NCI-H748 treated with DMSO at 0.1 percent for 48 hours (cell line): Measurements from ENCODE around the gene TARDBP.
"Not testable (repeated sequence)": the region's sequence is repeated elsewhere in the genome, so short reads cannot be mapped to it uniquely, and the experiment has no call there.

Source experiments
- DNase-seq: peaks from one replicate; lab custom pipeline; 2025; lab: John Stamatoyannopoulos, UW

The TARDBP gene

DNA sequence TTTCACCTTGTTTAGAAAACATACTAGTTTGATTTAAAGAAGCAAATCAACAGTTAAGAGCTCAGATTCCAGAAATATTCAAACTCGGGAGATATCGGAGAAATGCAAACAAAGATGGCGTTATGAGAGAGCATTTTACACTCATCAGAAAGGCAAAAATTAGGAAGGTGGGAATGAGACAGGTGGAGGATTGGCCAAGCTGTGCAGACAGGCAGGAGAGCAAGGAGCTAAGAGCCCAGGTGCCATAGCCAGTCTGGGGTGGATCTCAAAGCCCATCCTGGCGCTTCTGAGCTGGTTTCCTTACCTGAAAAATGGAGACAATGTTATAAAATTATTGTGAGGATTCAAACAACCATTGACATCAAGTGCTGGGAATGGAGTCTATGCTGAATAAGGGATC is 19.6 kb upstream of the TARDBP start:
- DNase-seq, result no peak

DNA sequence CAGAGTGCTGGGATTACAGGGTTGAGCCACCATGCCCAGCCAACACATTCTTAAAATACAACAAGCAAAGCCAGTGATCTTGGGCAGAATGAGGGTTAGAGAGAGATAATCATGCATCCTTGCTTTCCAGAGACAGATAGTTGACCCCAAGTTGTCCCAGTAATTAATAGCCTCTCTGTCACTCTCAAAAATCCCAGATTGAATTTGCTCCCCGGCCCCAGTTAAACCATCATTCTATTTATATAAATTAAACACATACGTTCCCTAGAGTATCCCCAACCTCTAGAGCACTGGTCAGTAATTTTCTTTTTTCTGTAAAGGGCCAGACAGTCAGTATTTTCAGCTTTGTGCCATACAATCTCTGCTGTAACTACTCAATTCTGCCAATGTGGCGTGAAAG is 16.4 kb upstream of the TARDBP start:
- no peak for DNase-seq

DNA sequence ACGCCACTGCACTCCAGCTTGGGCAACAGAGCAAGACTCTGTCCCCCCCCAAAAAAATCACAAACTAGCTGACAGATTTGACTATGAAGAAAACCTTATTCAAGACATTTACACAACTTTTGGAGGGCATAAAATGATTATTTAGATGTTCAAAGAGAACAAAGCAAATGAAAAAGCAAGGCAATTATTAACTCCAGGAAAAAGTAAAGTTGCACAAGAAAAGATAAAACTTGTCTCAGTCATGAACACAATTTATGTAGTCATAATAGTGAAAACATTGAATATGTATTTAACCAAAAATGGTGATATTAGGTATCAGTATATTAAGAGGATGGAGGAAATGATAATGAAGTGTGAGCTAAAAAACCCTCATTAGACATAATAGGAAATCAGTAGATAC is 11.9 kb upstream of the TARDBP start:
- no peak for DNase-seq

DNA sequence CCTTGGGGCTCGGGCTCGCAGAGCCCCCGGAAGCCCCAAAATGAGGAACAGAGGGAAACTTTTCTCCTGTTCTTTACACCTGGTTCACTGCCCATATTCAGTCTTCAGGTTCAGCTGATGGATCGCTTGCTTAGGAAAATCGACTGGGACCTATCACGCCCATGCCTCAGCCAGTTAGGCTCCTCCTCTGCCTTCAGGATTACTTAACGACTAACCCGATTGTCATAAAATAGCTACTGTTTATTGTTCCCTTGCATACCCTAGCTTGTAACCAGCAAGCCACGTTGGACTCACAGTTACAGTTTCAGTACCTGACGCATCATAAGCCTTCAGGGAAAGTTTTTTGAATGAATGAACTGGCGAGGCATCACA is 692 bp downstream of the TARDBP start:
- no peak for DNase-seq

DNA sequence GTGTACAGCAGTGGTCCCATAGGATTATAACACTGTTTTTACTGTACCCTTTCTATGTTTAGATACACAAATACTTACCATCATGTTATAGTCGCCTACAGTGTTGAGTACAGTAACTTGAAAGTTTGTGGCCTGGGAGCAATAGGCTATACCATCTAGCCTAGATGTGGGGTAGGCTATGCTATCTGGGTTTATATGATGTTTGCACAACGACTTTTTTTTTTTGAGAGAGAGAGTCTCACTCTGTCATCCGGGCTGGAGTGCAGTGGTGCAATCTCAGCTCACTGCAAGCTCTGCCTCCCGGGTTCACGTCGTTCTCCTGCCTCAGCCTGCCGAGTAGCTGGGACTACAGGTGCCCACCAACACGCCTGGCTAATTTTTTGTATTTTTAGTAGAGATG is 6.9 kb downstream of the TARDBP start:
- not testable (repeated sequence) for DNase-seq

DNA sequence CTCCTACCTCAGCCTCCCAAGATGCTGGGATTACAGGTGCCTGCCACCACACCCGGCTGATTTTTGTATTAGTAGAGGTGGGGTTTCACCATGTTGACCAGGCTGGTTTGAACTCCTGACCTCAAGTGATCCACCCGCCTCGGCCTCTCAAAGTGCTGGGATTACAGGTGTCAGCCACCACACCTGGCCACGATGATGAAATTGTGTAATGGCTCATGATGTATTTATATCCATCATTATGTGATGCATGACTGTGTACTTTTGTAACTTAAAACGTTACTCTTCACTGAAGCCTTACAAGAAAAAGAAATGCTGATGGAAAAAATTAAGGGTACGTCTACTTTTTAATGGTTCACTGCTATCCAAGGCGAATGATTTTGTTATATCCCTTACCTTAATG is 7.5 kb downstream of the TARDBP start:
- DNase-seq, result no peak

DNA sequence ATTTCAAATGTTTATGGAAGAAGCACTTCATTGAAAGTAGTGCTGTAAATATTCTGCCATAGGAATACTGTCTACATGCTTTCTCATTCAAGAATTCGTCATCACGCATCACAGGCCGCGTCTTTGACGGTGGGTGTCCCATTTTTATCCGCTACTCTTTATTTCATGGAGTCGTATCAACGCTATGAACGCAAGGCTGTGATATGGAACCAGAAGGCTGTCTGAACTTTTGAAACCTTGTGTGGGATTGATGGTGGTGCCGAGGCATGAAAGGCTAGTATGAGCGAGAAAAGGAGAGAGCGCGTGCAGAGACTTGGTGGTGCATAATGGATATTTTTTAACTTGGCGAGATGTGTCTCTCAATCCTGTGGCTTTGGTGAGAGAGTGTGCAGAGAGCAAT is 10.7 kb downstream of the TARDBP start:
- no peak for DNase-seq

DNA sequence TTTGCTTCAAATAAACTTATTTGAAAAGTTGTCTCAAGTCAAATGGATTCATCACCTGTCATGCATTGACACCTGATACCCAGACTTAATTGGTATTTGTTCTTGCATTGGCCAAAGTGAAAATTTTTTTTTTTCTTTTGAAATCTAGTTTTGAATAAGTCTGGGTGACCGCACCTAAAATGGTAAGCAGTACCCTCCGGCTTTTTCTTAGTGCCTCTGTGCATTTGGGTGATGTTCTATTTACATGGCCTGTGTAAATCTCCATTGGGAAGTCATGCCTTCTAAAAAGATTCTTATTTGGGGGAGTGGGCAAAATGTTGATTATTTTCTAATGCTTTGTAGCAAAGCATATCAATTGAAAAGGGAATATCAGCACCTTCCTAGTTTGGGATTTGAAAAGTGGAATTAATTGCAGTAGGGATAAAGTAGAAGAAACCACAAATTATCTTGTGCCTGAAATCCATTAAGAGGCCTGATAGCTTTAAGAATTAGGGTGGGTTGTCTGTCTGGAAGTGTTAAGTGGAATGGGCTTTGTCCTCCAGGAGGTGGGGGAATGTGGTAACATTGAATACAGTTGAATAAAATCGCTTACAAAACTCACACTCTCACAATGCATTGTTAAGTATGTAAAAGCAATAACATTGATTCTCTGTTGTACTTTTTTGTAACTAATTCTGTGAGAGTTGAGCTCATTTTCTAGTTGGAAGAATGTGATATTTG is 11.9 kb downstream of the TARDBP start:
- DNase-seq, result no peak

DNA sequence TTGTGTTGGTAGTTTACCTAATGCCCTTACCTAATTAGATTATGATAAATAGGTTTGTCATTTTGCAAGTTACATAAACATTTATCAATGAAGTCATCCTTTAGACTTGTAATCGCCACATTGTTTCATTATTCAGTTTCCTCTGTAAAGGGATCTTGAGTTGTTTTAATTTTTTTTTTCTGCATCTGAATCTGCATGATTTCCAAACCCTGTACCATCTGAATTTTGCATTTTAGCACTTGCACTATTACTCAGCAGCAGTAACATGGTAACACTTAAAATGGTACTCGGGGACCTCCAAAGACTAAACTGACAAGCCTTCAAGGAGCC is 12.4 kb downstream of the TARDBP start:
- no peak for DNase-seq

DNA sequence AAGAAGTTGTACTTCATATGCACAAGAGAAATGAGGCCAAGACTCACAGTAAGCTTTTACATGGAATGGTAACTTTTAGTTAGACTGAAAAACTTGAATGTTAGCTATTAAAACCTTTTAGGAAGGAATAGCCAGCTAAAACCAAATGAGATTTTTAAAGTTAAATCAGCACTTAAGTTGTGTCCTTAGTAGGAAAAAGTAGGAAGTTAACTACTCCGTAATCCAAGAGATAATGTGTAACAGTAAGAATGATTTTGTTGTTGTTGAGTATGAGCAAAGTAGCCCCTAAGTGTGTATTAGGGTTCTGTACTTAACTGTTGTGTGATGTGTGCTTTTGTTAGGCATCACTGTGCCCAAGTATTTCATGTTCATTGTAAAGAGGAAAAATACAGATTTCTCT is 13.2 kb downstream of the TARDBP start:
- DNase-seq, result no peak

DNA sequence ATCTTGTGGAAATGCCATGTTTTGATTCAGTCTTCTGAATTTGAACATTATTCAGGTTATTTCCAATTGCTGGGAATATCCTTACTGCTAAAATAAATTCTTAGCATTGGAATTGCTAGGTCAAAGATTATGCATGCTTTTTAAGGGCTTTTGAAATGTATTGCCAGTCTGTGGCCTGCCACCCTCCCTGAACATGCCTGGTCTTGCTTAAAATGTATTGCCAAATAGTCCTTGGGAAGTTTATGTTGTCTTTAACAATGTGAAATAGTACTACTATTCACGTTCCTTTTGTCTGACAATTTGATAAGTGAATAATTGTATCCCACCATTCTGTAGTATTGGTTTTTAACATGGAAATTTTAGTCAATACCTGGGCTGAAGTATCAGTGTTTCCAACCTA is 13.6 kb downstream of the TARDBP start:
- DNase-seq, result no peak

DNA sequence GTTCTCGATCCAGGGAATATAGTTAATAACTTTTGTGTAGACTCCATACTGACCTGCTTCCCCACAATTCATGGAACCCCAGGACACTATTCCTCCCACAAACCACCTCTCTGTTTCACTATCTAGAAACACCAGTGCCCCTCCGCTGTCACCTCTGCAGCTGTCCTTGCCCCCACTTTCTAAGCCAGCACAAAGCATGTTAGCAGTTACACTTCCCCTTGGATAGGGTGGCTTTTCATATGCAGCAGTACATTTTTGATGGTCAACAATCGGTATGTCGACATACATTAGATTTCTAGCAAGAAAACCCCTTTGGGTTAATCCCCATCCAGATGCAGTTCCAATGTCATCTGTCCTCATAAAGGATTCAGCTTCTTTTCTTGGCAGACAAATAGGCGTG is 14.4 kb downstream of the TARDBP start:
- no peak for DNase-seq

DNA sequence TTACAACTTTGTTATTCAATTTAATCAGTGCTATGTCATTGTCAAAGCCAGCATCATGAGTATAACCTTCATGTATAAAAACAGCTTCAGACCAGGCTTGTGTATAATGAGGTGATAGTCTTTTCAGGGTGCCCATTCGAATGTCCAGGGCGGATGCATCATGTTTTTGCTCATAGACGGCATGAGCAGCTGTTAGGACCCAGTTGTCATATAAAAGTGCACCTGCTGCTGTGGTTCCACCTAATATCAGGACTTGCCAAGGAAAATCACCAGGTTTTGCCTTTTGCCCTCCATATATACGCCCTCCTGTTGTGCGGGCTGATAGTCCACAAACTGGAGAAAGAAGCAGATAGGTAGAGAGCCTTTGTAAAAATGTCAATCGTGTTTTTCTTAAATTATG is 14.9 kb downstream of the TARDBP start:
- no peak for DNase-seq

DNA sequence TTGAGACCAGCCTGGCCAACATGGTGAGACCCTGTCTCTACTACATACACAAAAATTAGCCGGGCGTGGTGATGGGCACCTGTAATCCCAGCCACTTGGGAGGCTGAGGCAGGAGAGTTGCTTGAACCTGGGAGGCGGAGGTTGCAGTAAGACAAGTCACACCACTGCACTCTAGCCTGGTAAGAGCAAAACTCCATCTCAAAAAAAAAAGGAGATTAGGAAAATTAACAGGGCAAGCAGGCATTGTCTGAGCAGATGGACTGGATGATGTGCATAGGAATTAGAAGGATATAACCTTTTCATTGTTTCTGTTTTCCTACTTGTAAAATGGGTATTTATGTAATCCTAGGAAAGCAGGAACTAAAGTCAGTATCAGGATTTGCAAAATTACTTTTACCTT is 15.6 kb downstream of the TARDBP start:
- no peak for DNase-seq

DNA sequence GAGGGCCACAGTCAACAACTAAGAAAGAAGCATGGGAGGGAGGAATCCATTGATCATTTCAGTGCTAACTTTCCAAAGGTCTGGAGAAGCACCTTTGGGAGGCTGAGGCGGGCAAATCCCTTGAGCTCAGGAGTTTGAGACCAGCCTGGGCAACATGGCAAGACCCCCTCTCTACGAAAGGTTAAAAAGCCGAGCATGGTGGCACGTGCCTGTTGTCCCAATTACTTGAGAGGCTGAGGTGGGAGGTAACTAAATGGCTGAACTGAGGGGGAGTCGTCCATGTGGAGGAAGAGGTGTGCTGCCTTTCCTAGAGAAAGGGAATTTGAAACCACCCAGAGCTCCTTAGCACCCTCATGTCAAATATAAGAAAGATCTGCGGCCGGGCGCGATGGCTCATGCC is 18.4 kb downstream of the TARDBP start:
- DNase-seq, result no peak

DNA sequence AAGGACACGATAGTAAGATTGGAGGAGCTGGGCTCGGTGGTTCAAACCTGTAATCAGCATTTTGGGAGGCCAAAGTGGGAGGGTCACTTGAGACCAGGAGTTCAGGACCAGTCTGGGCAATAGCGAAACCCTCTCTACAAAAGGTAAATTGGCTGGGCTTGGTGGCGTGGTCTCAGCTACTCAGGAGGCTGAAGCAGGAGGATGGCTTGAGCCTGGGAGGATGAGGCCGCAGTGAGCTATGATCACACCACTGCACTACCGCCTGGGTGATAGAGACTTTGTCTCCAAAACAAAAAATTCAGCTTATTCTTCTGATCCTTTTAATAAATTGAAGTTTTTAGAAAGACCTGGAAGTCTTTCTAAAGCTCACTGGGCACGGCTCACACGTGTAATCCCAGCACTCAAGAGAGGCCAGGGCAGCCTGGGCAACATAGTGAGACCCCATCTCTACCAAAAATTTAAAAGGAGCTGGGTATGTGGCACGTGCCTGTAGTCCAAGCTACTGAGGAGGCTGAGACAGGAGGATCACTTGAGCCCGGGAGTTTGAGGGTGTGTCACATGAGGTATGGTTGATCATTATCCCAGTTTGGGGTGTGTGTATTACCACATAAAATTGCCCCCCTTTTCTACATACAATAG is 19.3 kb downstream of the TARDBP start:
- no peak for DNase-seq

DNA sequence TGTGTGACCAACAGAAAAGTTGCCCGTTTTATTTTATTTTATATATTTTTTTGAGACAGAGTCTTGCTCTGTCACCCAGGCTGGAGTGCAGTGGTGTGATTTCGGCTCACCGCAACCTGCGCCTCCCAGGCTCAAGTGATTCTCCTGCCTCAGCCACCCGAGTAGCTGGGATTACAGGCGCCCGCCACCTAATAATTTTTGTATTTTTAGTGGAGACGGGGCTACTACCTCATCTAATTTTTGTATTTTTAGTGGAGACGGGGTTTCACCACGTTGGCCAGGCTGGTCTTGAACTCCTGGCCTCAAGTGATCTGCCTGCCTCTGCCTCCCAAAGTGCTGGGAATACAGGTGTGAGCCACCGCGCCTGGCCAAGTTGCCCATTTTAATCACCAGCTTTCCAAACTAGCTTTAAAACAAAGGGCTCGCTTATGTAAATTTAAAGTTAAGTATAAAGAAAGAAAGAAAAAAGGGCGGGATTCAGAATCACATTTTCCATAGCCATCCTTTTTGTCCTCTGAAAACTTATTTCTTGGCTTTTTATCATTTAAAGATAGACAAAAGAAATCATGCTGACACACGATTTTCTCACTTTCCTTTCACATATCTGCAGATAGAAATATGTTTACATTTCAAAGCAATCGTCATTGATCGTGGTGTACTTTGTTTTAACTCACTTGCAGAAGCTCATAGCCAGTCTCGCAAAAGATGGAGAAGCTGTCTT is 24.7 kb downstream of the TARDBP start:
- not testable (repeated sequence) for DNase-seq

DNA sequence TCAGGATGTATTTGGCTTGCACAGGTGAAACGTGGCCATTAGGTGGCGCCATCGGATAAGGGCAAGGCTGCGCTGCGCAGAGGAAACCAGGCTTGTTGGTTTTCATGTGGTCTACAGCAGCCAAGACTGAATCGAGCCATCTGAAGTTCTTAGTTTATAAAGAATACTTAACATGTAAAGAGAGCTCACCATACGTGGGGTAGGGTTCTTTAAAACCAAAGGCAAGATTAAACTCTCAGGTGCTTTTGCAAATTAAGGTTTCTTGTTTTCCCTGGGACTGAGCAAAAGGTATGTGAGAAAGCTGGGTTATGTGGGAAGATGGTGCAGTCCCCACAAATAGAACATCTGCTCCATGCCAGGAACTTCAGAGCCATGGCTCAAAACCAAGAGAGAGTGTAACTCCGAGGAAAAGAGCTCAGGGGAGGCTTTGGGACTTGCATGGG is 25.3 kb downstream of the TARDBP start:
- peak; percentile 71 for DNase-seq

DNA sequence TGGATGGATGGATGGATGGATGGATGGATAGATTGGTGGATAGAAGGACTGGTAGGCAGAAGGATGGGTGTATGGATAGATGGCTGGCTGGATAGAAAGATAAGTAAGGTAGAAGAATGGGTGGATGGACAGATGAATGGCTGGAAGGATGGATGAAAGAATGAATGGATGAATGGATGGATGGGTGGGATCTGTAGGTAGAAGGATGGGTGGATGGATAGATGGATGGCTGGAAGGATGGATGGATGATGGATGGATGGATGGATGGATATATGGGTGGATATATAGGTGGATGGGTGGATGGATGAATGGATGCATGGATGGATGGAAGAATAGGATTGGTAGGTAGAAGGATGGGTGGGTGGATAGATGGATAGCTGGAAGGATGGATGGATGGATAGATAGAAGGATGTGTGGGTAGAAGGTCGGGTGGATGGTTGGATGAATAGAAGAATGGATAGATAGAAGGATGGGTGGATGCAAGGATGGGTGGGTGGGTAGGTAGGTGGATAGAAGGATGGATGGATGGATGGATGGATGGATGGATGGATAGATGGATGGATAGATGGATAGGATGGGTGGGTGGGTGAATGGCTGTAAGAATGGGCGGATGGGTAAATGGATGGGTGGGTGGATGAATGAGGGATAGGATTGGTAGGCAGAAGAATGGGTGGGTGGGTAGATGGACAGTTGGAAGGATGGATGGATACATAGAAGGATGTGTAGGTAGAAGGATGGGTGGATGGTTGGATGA is 27.1 kb downstream of the TARDBP start:
- no peak for DNase-seq

DNA sequence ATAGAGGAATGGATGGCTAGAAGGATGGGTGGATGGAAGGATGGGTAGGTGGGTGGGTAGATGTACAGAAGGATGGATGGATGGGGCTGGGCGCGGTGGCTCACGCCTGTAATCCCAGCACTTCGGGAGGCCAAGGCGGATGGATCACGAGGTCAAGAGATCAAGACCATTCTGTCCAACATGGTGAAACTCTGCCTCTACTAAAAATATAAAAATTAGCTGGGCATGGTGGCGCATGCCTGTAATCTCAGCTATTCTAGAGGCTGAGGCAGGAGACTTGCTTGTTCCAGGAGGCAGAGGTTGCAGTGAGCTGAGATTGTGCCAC is 27.6 kb downstream of the TARDBP start:
- DNase-seq, result not testable (repeated sequence)

DNA sequence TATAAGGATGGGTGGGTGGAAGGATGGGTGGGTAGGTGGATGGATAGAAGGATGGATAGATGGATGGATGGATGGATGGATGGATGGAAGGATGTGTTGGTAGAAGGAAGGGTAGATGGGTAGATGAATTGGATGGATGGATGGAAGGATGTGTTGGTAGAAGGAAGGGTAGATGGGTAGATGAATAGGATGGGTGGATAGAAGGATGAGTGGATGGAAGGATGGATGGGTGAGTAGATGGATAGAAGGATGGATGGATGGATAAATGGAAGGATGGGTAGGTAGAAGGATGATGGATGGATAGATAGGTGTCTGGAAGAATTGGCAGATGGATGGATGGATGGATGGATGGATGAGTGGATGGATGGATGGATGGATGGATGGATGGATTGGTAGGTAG is 28.6 kb downstream of the TARDBP start:
- DNase-seq, result no peak

DNA sequence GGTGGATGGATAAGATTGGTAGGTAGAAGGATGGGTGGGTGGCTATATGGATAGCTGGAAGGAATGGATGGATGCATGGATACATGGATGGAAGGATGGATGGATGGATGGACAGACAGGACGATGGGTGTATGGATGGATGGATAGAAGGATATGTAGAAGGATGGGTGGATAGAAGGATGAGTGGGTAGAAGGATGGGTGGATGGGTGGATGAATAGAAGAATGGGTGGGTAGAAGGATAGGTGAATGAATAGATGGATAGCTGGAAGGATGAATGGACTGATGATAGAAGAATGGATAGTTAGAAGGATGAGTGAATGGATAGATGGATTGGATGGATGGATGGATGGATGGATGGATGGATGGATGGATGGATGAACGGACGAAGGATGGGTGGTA is 29.6 kb downstream of the TARDBP start:
- DNase-seq, result no peak
